Colonic mucosa (tissue), 4 donors: ENCODE measurements around the gene BAHD1. TPM values are rescaled to one million over a fixed set of nuclear protein-coding genes. Genes with fewer than 3 reads are reported as not detected.

Source experiments
- DNase-seq: peaks from one replicate; pipeline ENCODE4 v3.0.0-alpha.2; 2020
- H3K27ac ChIP-seq: fragments of 200-600 bp; one replicate; pipeline ENCODE4 v1.8.0; 2021
- H3K27me3 ChIP-seq: fragments of 200-600 bp; one replicate; pipeline ENCODE4 v1.8.0; 2021
- H3K36me3 ChIP-seq: fragments of 200-600 bp; one replicate; pipeline ENCODE4 v1.8.0; 2021
- H3K4me1 ChIP-seq: fragments of 200-600 bp; one replicate; pipeline ENCODE4 v1.8.0; 2021; ENCODE audit warnings: mild to moderate bottlenecking
- H3K4me3 ChIP-seq: fragments of 200-600 bp; one replicate; pipeline ENCODE4 v1.8.0; 2021
- H3K9ac ChIP-seq, 2 donors: one replicate each; pipeline ENCODE4 v1.7.0; 2013; ENCODE audit warnings: control low read depth in 2 of 2, low read depth in 2 of 2, low read length in 2 of 2
- H3K9me3 ChIP-seq: fragments of 200-600 bp; one replicate; pipeline ENCODE4 v1.8.0; 2021
- intact Hi-C: fragments of 100-400 bp; cut with DNase I; formaldehyde crosslinking; loops from one replicate; pipeline ENCODE4 v1.14.1; 2022
- total RNA-seq, 2 donors: library from RNA; stranded (reverse); fragmentation: NEBNext Ultra II Directional in 1 of 2; extraction: Animal tissue kit (Norgen Biotek cat#: 25700) in 1 of 2; gene quantifications; one replicate each; pipeline ENCODE4 v1.2.1, GENCODE V29; 2021
- TF ChIP-seq, protein P1 (sequence below): fragments of 200-600 bp; IDR thresholded peaks from one replicate; pipeline ENCODE4 v1.8.0; 2022; ENCODE audit warnings: antibody characterized with exemption, mild to moderate bottlenecking
- donor health status: healthy.
- donor health status: DM: no; HTN: no; CAD: no.
- donor health status: DM: no; HTN: no; CAD: no.

The BAHD1 gene
- total RNA-seq, 2 donors from 2014 or later: 25.3 to 26.3 TPM

DNA sequence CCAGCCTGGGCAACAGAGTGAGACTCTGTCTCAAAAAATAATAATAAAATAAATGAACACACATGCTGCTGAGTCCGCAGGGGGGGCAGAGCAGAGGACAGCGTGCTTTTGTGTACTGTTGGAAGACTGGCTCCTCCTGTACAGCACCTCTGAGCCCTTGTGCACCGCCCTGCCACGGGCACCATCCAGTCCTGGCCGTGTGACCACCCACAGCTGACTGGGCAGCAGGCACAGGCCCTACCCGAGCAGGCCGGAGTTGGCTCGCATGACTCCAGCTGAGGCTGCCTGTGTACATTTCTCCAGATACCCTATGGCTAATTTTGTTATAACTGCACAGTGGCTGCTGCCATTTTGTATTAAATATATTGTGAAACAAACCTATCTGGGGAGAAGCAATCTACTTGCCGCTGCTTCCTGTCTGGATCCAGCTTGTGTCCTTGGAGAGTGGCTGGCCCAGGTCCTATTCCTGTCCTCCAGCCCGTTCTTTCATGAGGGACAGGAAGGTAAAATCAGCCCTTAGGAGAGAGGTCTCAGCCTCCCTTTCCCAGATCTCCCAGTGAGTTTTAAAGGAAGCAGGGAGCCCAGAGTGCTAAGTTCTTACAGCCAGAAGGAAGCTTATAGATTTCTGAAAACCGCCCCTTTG is 20.6 kb upstream of the BAHD1 start:
- no peak for DNase-seq
- intact Hi-C loops: loop anchor here (5.0 kb wide), 2 partner anchors 98 to 143 kb away; partner anchors contain the start of gene INAFM2
- H3K36me3 ChIP-seq: peaks cover under 1% of the 10 kb centered on the region
- H3K9ac ChIP-seq: peak overlapping the region; percentile 35 to 42
- H3K4me3 ChIP-seq: no peak overlapping the region
- peak overlapping the region; percentile 50 for H3K27ac ChIP-seq
- H3K9me3 ChIP-seq: no peaks in the 10 kb centered on the region
- no peaks in the 10 kb centered on the region for H3K27me3 ChIP-seq
- peaks cover 4% of the 10 kb centered on the region for H3K4me1 ChIP-seq
- TF ChIP-seq, protein P1, sequence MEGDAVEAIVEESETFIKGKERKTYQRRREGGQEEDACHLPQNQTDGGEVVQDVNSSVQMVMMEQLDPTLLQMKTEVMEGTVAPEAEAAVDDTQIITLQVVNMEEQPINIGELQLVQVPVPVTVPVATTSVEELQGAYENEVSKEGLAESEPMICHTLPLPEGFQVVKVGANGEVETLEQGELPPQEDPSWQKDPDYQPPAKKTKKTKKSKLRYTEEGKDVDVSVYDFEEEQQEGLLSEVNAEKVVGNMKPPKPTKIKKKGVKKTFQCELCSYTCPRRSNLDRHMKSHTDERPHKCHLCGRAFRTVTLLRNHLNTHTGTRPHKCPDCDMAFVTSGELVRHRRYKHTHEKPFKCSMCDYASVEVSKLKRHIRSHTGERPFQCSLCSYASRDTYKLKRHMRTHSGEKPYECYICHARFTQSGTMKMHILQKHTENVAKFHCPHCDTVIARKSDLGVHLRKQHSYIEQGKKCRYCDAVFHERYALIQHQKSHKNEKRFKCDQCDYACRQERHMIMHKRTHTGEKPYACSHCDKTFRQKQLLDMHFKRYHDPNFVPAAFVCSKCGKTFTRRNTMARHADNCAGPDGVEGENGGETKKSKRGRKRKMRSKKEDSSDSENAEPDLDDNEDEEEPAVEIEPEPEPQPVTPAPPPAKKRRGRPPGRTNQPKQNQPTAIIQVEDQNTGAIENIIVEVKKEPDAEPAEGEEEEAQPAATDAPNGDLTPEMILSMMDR: no peak

DNA sequence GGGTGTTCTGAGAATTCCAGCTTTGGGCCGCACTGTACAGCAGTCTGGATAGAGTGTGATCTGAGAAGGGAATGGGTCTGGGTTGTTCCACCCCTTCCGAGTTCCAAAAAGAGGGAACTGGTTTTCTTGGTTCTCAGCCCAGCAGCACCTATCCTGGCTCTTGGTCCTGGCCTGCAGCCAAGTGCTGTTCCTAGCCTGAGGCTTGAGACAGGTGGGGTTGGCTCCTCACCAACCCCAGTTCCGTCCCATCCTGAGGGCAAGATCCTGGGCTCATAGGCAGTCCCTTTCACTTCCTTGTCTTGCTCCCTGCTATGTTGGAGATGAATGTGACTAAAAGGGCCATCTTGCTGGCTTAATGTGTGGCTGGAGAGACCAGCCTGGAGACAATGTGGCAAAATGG is 20.0 kb upstream of the BAHD1 start:
- TF ChIP-seq, protein P1: no peak
- no peak overlapping the region for H3K4me3 ChIP-seq
- peak overlapping the region in 1 of 2 donors; percentile 42 for H3K9ac ChIP-seq
- H3K36me3 ChIP-seq: no peaks in the 10 kb centered on the region
- H3K27me3 ChIP-seq: no peaks in the 10 kb centered on the region
- peak; percentile 91 for DNase-seq
- intact Hi-C loops: loop anchor here (5.0 kb wide), 2 partner anchors 98 to 143 kb away; partner anchors contain the start of gene INAFM2
- peaks cover 4% of the 10 kb centered on the region for H3K4me1 ChIP-seq
- peak overlapping the region; percentile 50 for H3K27ac ChIP-seq
- no peaks in the 10 kb centered on the region for H3K9me3 ChIP-seq

DNA sequence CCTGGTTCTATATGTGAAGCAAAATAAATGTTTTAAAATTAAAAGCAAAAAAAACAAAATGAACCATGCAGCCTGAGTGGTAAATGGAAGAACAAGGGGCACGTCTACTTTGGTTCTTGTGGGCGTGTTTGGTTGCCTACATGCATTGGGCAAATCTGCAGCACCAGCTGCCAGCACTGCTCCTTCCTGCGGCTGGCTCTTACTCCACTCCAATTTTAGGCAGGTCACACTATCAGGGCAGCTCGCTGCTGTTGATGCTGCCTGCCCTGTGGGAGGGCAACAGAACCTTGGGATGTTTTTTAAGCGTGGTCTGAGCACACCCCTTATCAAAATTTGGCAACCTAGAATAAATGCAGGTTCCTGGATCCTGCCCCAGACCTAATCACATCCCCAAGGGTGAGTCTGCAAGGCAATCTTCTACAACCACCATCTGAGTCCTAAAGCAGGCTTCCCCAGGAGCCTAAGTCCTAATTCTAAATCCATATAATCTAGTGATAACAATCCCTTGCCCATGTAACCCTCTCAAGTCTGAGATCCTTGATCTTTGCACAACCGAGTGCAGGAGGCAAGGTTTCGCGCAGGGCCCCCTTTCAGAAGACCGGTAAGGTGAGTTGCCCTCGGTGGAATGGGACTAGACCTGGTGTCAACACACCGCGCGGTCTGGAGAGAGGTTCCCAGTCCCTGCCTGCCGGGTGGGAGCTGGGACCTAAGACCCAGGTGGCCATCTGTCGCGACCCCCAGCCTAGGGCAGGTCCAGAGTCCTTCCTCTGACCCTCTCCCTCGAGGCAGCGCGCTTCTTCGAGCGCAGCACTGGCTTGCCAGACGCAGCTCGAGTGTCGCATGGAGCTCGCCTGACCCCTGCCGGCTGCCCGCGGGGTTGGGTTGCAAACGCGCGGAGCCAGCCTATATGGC is 19.3 kb upstream of the BAHD1 start:
- Histone ChIP-seq H3K36me3 (no peaks in the 10 kb centered on the region), H3K4me1 (peaks cover 4% of the 10 kb centered on the region), H3K4me3 (no peak overlapping the region), H3K9ac (peak overlapping the region in 1 of 2 donors; percentile 42), H3K27ac (peak overlapping the region; percentile 50), H3K27me3 (no peaks in the 10 kb centered on the region), H3K9me3 (no peaks in the 10 kb centered on the region)
- intact Hi-C loops: loop anchor here (2.0 to 5.0 kb wide), 3 partner anchors 53 to 144 kb away; partner anchors contain the start of gene INAFM2
- TF ChIP-seq, protein P1: peak; percentile 88
- peak; percentile 89 for DNase-seq

DNA sequence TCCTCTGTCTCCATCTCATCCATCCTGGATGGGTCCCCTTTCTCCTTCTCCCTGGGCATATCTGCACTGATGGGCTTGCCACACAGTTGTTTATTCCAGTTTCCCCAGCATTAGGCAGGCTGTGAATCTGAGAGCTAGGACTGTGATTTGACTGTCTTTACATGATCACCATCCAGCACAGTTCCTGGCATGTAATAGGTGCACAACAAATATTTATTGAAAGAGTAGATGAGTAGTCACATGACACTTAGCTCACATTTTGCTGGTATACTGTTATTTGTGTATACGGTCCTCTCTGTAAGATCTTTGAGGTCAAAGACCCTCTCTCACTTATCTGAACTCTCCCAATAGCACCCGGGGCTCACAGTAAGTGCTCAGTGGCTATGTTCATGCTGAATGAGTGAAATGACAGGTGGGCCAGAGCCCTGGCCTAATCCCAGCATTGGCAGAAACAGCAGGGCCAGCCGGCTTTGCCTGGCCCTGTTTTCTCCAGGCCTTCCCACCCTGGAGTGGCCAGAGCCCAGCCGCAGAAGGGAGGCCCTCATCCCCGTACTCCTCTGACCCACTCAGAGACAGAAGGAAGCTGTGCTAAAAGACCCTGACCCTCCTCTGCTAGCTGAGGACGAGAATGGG is 16.2 kb upstream of the BAHD1 start:
- intact Hi-C loops: loop anchor here (5.0 kb wide), 2 partner anchors 102 to 147 kb away; partner anchors contain the start of gene INAFM2

More for the DNA sequence above, 16.2 kb upstream of the BAHD1 start:
- no peaks in the 10 kb centered on the region for H3K9me3 ChIP-seq
- no peaks in the 10 kb centered on the region for H3K27me3 ChIP-seq
- TF ChIP-seq, protein P1: no peak
- DNase-seq: no peak
- H3K36me3 ChIP-seq: no peaks in the 10 kb centered on the region
- no peak overlapping the region for H3K9ac ChIP-seq
- H3K4me1 ChIP-seq: peaks cover 4% of the 10 kb centered on the region
- H3K4me3 ChIP-seq: no peak overlapping the region
- H3K27ac ChIP-seq: no peak overlapping the region
